ENCODE measurements around the gene GOPC.

Gene GOPC

DNA sequence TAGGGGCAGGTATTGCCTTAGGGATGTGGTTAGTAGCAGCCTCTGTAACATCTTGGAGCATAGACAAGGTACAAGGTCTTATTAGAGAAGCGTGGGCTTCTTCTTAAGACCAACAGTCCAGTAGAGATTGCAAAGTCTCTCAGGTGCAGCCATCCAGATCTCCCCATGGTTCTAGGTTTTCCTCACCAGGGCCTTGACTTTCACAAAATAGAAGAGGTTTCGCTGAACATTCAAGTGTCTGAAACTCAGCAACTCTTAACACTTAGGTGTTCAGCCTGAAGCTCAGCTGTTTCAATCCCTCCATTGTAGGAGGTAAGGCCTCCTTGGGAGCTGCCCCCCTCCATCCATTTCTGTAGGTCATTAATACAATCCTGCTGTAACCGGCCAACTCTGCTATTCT is 44.4 kb downstream of the GOPC start:
- TF ChIP-seq, protein P1, sequence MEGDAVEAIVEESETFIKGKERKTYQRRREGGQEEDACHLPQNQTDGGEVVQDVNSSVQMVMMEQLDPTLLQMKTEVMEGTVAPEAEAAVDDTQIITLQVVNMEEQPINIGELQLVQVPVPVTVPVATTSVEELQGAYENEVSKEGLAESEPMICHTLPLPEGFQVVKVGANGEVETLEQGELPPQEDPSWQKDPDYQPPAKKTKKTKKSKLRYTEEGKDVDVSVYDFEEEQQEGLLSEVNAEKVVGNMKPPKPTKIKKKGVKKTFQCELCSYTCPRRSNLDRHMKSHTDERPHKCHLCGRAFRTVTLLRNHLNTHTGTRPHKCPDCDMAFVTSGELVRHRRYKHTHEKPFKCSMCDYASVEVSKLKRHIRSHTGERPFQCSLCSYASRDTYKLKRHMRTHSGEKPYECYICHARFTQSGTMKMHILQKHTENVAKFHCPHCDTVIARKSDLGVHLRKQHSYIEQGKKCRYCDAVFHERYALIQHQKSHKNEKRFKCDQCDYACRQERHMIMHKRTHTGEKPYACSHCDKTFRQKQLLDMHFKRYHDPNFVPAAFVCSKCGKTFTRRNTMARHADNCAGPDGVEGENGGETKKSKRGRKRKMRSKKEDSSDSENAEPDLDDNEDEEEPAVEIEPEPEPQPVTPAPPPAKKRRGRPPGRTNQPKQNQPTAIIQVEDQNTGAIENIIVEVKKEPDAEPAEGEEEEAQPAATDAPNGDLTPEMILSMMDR (IDR thresholded peaks at IDR 0.05; ENCODE audit: control insufficient read depth, extremely low read depth, insufficient read depth), result no peak
- no peak for DNase-seq (ENCODE audit: low read depth)
- no peak overlapping the region for H3K4me3 ChIP-seq (ENCODE audit: low read depth, low read length)

DNA sequence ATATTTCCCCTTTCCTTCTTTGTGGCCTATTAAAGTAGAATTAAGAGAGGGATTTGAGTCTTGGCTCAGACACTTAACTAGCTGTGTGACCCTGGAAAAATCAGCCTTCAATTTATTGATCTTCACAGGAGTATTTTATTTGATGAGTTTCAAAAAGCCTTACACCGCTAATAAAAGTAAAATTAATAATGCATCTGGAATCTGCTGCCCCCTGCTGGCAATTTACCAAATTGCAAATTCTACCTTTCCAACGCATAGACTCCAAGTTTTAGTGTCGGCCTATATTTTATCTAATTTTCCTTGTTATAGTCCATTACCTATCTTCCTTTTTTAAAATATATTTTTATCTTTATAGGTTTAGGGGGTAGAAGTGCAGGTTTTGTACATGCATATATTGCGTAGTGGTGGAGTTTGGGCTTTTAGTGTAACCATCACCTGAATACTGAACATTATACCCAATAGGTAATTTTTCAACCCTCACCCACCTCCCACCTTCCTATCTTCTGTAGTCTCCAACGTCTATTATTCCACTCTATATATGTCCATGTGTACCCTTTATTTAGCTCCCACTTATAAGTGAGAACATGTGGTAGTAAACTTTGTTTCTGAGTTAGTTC is 46.3 kb downstream of the GOPC start:
- TF ChIP-seq, protein P1 (IDR thresholded peaks at IDR 0.05; ENCODE audit: control insufficient read depth, extremely low read depth, insufficient read depth), result peak; percentile 52
- peak; percentile 2 for DNase-seq (ENCODE audit: low read depth)
- H3K4me3 ChIP-seq (ENCODE audit: low read depth, low read length), result no peak overlapping the region

DNA sequence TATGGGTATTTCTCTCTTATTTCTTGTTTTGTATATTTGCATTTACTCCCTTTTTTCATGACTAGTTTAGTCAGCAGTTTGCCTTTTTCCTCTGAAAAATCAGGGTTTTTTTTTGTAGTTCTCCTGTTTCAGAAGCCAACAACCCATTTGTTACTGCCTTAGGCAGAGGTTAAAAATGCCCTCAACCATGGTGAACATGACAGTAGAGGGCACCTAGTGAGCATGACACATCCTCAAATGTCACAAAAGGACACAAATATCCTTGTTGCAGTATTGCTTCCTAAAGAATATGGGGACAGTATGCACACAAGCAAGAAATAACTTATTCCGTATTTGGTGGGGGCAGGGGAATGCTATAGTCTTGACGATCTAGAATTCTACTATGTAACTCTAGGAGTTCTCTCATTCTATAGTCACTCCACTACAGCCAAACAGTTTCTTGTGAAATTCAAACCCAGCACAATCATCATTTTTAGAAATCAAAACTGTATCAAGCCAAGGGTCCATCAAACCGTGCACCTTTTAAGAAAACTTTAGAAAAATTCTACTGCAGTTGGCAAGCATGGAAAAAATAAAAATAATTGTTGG is 47.0 kb downstream of the GOPC start:
- H3K4me3 ChIP-seq (ENCODE audit: low read depth, low read length), result no peak overlapping the region
- DNase-seq (ENCODE audit: low read depth), result no peak
- TF ChIP-seq, protein P1 (IDR thresholded peaks at IDR 0.05; ENCODE audit: control insufficient read depth, extremely low read depth, insufficient read depth), result no peak

DNA sequence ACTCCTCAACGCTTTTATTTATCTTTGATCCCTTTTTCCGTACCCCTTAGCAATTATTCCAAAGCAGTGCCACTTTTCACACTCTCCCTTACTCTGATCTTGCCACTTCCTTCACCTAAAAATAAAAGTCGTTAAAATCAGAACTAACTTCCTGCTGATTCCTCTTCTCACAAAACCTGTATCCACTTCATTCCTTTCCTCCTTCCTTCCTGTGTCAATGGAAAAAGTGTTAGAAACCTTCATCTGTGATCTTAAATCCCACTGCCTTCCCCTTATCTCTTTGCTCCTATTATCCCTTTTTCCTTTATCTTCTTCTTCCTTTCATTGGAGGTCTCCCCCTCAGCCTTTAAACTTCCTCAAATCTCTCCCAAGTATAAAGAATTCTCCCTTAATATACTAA is 49.2 kb downstream of the GOPC start:
- H3K4me3 ChIP-seq (ENCODE audit: low read depth, low read length), result no peak overlapping the region
- DNase-seq (ENCODE audit: low read depth), result no peak
- TF ChIP-seq, protein P1 (IDR thresholded peaks at IDR 0.05; ENCODE audit: control insufficient read depth, extremely low read depth, insufficient read depth), result no peak

DNA sequence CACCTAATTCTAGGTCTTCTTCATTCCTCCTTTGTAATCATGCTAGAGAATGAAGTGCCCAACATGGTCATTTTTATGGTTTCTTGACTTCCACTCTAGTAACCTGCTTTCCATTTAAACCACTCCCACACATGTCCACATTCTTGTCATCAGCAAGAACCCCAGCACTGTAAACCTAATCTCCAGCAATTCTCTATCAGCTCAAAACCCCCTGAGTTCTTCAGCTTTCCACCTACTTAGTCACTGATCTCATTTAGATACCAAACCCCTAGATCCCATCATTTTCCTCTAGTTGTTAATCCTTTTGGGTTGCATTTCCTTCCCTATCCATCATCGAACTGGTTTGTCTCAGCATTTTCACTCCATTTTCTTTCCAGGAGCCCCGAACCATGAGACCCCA is 49.7 kb downstream of the GOPC start:
- H3K4me3 ChIP-seq (ENCODE audit: low read depth, low read length), result no peak overlapping the region
- TF ChIP-seq, protein P1 (IDR thresholded peaks at IDR 0.05; ENCODE audit: control insufficient read depth, extremely low read depth, insufficient read depth), result no peak
- DNase-seq (ENCODE audit: low read depth), result no peak

DNA sequence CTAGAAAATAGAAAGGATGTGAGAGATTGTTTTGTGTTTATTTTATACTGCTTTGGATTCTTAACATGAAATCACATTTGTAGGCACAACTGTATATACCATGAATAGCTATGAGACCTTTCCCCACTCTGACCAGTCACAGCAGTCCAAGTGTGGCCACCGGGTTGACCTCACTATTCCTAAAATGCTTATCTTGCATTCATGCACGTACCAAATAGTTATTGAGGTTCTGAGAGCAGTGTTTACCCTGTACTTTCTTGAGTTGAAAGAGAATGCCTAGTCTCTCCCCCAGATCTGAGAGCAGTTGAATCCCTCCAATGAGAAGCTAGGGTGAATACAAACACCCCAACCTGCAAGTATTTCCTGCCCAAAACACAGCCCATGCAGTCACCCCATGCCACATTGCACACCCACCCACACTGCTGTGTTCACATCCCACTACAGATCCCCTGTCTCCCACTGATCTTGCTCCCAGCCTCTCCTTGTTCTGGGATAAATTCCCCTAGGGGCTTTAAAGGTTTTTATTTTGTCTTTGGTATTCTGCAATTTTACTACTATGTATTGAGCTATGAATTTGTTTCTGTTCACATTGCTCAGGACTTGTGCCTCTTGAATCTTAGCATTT is 51.6 kb downstream of the GOPC start:
- no peak for DNase-seq (ENCODE audit: low read depth)
- H3K4me3 ChIP-seq (ENCODE audit: low read depth, low read length), result no peak overlapping the region
- TF ChIP-seq, protein P1 (IDR thresholded peaks at IDR 0.05; ENCODE audit: control insufficient read depth, extremely low read depth, insufficient read depth), result no peak
